DMS153 treated with DMSO at 0.1 percent for 48 hours (cell line): Measurements from ENCODE around the gene ZNF74.
"Not testable (repeated sequence)": the region's sequence is repeated elsewhere in the genome, so short reads cannot be mapped to it uniquely, and the experiment has no call there.

Source experiments
- DNase-seq: peaks from one replicate; lab custom pipeline; 2025; ENCODE audit not compliant: unreplicated experiment; lab: John Stamatoyannopoulos, UW

Gene ZNF74

DNA sequence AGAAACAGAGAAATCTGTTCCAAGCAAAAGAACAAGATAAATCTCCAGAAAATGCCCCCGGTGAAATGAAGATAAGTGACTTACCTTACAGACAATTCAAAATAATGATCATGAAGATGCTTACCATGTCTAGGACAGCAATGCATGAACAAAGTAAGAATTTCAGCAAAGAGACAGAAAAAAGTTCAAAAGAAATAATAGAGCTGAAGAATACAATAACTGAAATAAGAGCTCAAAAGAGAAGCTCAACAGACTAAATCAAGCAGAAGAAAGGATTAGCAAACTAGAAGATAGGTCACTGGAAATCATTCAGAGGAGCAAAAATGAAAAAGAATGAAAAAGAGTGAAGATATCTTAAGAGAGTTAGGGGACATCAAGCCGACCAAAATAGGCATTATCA is 19.8 kb upstream of the ZNF74 start:
- DNase-seq = not testable (repeated sequence)

DNA sequence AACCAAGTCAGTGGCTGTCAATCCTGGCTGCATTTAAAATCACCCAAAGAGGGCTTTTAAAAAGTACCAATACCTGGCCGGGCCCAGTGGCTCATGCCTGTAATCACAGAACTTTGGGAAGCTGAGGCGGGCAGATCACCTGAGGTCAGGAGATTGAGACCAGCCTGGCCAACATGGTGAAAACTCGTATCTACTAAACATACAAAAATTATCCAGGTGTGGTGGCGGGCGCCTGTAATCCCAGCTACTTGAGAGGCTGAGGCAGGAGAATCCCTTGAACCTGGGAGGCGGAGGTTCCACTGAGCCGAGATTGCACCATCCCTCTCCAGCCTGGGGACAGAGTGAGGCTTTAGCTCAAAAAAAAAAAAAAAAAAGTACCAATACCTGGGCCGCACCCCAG is 17.7 kb upstream of the ZNF74 start:
- not testable (repeated sequence) for DNase-seq

DNA sequence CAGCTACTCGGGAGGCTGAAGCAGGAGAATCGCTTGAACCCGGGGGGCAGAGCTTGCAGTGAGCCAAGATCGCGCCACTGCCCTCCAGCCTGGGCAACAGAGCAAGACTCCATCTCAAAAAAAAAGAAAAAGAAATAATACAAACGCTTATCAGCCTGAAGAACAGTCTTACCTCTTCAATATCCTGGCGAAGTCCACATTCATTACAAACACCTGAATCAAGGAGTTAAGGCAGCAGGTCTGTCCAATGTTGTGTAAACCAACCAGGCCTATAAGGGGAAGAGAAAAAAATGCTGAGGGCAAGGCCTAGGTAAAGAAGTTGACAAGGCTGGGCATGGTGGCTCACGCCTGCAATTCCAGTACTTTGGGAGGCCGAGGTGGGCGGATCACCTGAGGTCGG is 17.0 kb upstream of the ZNF74 start:
- DNase-seq = not testable (repeated sequence)

DNA sequence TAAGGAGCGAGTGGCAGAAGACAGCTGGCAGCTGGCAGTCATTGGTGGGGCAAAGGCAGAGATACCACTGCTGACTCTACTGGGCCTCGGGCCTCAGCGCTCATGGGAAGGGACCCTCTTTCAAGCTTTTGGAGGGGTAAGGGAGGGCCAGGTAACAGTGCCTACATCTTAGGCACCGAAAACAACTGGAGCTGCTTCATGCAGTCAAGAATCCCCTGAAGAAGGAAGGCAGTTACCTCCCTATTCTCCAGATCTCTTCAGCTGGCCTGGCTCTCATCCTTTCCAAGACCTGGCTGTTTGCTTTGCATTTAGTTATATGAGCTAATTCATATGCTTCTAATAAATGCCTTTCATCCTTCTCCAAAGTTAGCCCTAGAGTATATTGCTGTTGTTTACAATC is 15.8 kb upstream of the ZNF74 start:
- no peak for DNase-seq

DNA sequence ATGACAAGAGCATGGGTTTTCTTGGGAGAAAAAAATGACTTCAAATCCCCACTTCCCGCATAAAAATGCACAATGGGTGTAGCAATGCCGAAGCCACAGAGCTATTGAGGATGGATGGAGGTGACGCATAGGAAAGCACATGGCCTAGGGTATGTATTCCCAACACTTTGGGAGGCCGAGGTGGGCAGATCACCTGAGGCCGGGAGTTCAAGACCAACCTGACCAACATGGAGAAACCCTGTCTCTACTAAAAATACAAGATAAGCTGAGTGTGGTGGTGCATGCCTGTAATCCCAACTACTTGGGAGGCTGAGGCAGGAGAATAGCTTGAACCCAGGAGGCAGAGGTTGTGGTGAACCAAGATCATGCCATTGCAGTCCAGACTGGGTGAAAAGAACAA is 15.3 kb upstream of the ZNF74 start:
- DNase-seq = not testable (repeated sequence)

DNA sequence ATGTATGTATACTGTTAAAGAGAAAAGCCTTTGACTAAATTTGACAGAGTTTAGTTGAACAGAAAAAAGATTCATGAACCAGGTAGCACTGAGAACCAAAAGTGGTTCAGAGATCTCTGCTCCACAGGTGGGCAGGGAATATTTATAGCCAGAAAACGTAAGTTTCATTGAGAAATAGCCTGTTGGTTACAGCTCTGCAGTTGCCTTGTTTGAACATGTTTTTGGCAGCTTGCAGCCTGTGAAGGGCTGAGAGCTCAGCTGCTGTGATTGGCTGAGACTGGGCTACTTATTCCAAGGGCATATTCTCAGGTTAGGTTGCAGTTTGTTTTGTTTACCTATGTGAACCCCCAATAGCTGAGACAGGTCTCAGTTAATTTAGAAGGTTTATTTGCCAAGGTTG is 13.5 kb upstream of the ZNF74 start:
- DNase-seq = no peak

DNA sequence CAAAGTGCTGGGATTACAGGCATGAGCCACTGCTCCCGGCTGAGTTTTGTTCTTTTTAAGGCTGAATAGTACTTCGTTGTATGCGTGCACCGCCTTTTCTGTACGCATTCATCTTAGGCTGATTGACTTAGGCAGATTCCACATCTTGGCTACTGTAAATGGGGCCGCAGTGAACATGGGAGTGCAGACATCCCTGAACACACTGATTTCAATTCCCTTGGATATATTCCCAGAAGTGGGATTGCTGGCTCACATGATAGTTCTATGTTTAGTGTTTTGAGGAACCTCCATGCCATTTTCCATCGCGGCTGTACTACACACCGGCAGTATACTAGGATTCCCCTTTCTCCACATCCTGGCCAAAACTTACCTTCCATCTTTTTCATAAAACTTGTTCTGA is 10.4 kb upstream of the ZNF74 start:
- DNase-seq = no peak

DNA sequence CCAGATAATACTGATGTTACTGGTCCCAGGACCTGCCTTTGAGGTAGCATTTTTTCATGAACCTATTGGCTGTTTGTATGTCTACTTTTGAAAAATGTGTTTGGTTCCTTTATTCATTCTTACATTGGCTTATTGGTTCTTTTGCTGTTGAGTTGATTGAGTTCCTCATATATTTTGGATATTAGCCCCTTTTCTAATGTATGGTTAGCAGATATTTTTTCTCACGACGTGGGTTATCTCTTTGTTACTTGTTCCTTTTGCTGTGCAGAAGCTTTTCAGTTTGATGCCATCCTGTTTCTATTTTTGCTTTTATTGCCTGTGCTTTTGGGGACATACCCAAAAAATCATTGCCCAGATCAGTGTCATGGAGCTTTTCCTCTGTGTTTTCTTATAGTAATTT is 9.8 kb upstream of the ZNF74 start:
- DNase-seq = no peak

DNA sequence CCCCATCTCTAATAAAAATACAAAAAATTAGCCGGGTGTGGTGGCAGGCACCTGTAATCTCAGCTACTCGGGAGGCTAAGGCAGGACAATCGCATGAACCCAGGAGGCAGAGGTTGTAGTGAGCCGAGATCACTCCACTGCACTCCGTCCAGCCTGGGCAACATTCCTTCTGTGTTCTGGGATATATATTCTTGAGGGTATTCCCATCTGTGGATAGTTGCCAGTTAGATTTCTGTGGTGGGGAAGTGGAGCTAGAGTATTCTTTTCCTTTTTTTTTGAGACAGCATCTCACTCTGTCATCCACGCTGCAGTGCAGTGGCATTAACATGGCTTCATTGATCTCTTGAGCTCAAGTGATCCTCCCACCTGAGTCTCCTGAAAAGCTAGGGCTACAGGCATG is 9.1 kb upstream of the ZNF74 start:
- DNase-seq = no peak

DNA sequence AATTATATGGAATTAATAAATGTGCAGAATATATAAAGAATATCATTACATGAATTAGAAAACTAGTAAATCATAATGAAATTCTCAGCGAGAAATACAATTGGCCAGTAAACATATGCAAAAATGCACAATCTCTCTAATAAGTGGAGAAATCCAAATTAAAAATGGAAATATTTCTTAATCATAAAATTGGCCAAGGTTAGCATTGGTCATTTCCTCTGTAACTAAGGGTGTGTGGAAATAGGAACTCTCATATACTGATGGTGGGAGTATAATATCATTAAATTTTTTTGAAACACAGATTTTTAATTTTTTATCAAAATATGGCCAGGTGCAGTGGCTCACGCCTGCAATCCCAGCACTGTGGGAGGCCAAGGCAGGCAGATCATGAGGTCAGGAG is 7.6 kb upstream of the ZNF74 start:
- no peak for DNase-seq

DNA sequence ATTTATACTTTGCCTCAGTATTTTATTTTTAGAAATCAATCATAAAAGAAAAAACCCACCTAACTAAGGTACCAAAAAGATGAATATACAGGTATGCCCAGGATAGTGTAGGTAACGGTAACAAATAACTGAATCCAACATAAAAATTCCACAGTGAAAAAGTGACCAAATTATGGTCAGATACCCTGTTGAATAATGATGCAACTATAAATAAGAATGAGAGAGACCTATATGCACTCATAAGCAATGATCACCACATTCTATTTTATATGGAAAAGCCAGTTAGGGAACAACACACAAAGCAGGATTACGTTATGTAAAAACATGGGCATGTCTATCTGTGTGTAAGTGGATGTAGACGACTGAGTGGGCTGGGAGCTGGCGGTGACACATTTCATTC is 7.0 kb upstream of the ZNF74 start:
- no peak for DNase-seq

DNA sequence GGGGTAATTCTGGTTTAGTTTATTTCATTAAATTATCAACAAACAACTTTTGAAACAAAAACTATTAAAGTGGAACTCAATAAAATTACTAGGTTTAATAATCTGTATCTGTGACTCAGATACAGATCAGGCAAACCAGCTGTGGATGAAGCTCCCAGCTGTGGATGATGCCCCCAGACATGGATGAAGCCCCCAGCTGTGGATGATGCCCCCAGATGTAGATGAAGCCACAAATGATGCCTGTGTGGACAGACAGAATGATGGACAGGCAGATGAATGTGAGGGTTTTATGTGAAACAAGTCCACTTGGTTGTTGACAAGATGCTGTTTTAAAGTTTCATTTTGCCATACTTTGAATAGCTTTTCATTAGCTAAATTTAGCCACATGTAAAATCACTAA is 5.8 kb upstream of the ZNF74 start:
- DNase-seq = no peak

DNA sequence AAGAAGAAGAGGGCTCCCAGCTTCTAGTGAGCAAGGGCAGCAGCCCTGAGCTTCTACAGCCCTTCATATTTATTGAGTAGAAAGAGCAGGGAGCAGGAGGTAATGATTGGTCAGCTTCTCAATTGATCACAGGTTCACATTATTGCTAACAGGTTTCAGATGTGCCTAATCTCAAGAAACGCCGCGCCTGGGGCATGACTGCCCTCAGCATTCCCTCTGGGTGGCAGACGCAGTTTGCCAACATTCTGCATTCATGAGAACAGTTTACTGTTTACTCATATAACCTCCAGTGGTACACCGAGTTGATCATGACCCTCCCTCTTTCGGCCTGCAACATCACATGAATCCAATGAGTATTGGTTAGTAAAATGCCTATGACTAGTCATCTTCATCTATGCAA is 4.7 kb upstream of the ZNF74 start:
- no peak for DNase-seq

DNA sequence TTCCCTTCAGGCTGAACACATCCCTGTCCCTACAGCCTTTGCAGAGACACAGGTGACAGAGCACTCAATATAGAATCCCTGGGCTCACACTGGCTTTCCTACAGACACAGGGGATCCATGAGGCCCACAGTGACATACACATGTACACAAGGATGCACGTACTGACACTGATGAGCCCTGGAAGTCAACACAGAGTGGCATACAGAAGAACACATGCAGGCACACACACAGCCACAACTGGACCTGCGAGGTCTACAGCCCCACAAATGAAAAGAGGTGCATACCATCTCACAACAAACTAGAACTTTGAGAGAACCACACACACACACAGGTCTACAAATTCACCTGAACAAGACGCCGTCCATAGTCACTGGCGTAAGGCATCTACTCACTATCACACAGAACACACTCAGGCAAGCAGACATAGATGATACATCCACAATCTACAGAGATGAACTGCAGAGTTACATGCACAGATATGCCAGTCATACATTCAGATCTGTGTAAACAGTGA is 3.5 kb upstream of the ZNF74 start:
- no peak for DNase-seq

DNA sequence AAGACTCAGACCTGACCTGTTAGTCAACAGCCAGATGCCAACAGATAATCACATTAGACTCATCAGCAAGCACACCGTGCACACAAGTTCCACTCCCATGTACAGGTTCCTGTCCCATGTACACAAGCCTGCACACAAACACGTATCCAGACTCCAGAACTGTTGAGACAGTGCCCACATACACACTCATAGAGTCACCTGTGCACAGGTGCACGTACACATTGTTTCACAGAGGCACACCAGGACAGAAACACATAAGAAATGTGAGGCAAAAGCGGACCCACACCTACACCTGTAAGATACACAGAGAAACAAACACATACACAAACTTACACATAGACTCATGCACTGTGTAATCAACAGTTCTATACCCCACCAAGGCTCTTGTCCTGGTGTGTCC is 2.7 kb upstream of the ZNF74 start:
- no peak for DNase-seq

DNA sequence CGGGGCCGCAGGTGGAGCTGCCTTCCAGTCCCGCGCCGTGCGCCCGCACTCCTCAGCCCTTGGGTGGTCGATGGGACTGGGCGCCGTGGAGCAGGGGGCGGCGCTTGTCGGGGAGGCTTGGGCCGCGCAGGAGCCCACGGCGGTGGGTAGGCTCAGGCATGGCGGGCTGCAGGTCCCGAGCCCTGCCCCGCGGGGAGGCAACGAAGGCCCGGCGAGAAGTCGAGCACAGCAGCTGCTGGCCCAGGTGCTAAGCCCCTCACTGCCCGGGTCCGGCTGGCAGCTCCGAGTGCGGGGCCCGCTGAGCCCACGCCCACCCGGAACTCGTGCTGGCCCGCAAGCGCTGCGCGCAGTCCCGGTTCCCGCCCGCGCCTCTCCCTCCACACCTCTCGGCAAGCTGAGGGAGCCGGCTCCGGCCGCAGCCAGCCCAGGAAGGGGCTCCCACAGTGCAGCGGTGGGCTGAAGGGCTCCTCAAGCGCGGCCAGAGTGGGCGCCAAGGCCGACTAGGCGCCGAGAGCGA is 1.5 kb upstream of the ZNF74 start:
- DNase-seq = not testable (repeated sequence)

DNA sequence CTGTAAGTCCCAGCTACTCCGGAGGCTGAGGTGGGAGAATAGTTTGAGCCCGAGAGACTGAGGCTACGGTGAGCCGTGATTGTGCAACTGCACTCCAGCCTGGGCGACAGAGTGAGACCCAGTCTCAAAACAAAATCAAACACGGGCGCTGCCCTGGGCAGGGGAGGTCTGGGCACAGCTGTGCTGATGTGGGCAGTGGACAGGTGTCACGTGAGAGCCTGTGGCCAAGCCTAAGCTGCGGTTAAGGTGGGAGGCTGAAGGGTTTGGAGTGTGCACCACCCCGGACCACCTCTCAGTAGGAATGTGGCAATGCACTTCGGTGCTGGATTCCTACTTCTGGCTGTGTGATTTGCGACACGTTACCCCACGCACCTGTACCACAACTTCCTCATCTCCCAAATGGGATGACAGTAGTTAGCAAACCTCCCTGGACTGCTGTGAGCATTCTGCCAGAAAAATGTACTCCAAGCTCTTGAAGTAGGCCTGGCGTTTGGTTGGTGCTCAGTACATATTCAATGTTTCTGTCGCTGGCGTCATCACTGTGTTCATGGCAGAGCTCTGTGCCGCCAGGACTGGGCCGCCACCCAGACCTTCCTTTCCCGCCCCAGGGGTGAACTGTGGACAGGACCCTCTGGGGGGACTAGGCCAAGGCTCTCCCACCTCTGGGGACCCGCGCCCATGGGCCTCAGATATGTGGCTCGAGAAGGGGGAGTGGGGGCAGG is 807 bp upstream of the ZNF74 start:
- no peak for DNase-seq

DNA sequence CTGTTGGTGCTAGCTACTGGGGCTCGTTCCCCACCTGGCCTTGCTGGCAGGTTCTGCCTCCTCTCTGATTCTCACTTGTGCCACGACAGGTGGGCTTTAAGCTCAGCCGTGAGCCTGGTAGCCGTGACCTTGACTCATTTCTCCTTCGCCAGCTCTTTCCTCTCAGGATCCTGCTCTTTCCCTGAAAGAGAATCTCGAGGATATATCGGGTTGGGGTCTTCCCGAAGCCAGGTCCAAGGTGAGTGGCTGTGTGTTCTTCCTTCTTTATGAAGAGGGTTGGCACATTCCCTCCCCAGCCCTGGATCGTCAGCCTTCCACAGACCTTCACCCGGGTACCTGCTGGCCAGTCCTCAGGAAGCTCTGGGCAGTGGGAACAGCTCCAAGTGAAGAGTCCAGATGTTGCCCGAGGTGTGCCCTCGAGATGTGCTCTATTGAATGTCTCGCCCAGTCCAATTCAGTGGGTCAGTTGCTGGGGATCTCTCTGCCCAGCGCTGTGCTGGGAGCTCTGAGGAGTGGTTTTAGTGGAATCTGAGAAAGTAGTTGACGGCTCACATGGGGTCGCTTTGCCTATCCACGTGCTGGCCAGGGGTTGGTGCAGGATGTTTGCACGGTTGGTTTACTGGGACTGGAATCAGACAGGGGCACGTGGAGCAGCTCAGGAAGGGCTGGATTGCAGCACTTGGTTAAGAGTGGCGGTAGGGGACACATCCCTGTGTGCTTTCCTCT is 1.4 kb downstream of the ZNF74 start:
- no peak for DNase-seq

DNA sequence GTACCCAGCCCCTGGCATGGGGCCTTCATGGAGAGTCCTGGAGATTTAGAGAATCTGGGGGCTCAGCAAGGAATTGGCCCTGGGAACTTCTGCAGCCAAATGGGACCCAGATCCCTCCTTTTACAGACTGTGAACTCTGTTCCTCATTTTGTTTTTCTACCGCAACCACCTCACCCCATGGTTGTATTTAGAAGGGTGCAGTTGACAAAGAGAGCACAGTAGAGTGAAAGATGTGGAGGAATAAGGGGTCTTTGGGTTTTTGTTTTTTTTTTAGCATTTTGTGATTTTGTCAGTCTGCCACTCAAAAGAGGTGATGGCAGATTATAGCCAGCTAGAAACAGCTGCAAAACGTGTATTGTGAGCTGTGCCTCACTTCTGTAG is 1.9 kb downstream of the ZNF74 start:
- DNase-seq = no peak

DNA sequence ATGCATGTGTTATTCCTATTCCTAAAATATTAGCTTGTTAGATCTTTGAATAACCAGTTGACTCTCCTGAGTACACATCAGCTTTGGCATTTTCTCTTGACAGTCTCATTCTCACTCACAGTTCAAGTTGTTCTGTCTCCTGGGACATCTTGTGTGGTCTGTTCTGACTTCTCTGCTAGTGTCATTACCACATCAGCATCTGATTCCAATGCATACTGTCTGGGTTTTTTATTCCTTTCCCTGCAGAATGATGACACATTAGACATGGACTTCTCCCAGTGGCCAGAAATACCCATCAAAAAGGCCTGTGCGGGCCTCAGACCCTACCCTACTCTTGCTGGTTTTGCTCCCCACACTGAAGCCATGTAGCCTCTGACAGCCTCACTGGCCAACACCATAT is 2.7 kb downstream of the ZNF74 start:
- DNase-seq = no peak

DNA sequence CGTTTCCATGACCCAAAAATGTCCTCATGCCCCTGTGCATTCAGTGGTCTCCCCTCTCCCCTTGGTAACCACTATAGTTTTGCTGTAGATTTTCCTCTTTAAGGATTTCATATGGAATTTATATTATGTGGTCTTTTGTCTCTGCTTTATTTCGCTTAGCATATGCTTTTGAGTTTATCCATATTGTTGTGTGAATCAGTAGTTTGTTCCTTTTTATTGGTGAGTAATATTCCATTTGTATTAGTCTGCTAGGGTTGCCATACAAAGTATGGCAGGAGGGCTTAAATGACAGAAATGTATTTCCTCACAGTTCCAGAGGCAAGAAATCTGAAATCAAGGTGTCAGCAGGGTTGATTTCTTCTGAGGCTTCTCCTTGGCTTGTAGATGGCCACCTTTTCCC is 3.5 kb downstream of the ZNF74 start:
- no peak for DNase-seq

DNA sequence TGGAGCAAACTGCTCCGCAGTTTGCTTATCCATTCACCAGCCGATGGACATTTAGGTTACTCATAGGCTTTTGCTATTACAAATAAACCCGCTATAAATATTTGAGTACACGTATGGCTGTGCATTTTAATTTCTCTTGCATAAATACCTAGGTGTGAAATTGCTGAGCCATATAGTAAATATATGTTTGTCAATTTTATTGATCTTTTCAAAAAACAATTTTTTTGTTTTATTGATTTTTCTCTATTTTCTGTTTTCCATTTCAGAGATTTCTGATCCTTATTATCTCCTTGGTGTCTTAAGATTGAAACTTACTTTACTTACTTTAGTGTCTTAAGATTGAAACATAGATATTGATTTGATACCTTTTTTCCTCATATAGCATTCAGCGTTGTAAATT is 4.5 kb downstream of the ZNF74 start:
- no peak for DNase-seq
